GM18505 (cell line): ENCODE results near the gene SNAI3.

ENCODE experiments used
- ATAC-seq: cut with Tn5 transposase; IDR thresholded peaks from one replicate; pipeline ENCODE4 v1.9.1; 2021; ENCODE audit not compliant: unreplicated experiment
- POLR2A ChIP-seq: IDR thresholded peaks from 4 replicates; pipeline ENCODE4 v1.6.1; 2011; ENCODE audit warnings: borderline replicate concordance; ENCODE audit not compliant: insufficient read depth, insufficient read length; ENCODE audit errors: extremely low read depth

The SNAI3 gene

DNA sequence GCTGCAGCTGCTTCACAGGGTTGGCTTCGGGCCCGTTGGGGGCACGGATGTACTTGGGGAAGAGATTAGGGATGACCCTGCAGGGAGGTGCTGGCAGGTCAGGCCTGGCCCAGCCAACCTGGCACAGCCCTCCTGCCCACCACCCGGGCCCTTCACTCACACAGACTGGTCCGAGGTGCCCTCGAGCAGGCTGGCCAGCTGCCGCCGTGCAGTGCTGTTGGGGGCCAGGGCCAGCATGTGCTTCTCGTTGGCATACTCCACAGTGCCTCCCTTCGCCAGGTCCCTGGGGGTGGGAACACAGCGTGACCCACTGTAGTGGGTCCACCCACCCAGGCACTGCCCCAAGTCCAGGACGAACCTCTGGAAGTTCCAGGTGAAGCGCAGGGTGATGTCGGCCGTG lies 29.9 kb upstream of the SNAI3 start:
- TF ChIP-seq POLR2A: no peak

DNA sequence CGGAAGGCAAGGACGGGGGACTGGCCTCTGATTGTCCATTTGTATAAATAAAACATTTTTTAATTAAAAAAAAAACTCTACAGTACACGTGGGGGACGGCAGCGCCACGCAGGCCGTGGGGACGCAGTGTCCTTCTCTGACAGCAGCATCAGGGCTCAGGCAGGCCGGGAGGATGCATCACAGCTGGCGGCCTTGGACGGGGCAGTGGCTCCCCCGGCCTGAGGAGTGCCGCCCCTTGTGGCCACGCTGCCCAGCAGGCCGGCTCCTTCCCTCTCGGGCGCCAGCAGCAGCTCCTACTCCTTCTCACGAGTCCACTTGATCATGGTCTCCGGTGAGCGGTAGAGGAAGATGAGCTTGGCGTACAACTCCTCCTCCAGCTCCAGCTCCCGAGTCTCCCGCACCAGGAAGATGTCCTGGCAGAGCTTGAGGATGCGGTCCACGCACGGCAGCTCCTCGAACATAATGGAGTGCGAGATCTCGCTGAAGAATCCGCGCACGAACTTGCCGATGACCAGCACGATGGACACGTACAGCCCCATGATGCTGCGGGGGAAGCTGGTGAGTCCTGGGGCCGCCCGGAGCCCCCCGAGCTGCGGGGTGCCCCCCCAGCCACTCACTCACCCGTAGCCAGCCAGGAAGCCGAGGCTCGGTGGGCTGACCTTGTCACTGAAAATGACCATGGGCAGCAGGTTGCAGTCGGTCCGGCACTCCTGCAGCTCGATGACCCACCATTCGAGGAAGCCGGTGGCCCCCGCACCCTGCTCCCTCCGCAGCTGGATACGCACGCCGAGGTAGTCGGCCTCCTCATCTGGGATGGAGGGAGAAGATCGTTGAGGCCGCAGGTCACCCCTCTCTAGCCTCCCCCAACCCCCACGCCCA lies 29.2 kb upstream of the SNAI3 start:
- no peak for TF ChIP-seq POLR2A

More for the DNA sequence above, 29.9 kb upstream of the SNAI3 start:
- ATAC-seq: no peak

GRCh38 chr16:88714420-88715302 lies 28.4 kb upstream of the SNAI3 start:
- ATAC-seq: no peak
- no peak for TF ChIP-seq POLR2A

More for the DNA sequence above, 29.2 kb upstream of the SNAI3 start:
- ATAC-seq: no peak

GRCh38 chr16:88713568-88714419 lies 27.5 kb upstream of the SNAI3 start:
- ATAC-seq: no peak

DNA sequence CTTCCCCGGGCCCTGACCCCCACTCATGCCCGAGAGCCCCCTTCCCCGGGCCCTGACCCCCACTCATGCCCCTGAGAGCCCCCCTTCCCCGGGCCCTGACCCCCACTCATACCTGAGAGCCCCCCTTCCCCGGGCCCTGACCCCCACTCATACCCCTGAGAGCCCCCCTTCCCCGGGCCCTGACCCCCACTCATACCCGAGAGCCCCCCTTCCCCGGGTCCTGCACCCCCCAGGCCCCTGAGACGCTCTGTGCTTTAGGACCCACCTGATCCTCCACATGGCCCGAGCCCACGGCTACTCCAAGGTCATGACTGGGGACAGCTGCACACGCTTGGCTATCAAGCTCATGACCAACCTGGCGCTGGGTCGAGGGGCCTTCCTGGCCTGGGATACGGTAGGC lies 26.7 kb upstream of the SNAI3 start:
- no peak for TF ChIP-seq POLR2A
- ATAC-seq: no peak

More at GRCh38 chr16:88713568-88714419, 27.5 kb upstream of the SNAI3 start:
- TF ChIP-seq POLR2A: no peak

- no peak for TF ChIP-seq POLR2A
- ATAC-seq: no peak
Observed at GRCh38 chr16:88712362-88712979, 26.2 kb upstream of the SNAI3 start.

GRCh38 chr16:88711750-88712340 lies 25.5 kb upstream of the SNAI3 start:
- TF ChIP-seq POLR2A: no peak
- no peak for ATAC-seq

- TF ChIP-seq POLR2A: no peak
- ATAC-seq: no peak
Observed at GRCh38 chr16:88710556-88710955, 24.2 kb upstream of the SNAI3 start.

DNA sequence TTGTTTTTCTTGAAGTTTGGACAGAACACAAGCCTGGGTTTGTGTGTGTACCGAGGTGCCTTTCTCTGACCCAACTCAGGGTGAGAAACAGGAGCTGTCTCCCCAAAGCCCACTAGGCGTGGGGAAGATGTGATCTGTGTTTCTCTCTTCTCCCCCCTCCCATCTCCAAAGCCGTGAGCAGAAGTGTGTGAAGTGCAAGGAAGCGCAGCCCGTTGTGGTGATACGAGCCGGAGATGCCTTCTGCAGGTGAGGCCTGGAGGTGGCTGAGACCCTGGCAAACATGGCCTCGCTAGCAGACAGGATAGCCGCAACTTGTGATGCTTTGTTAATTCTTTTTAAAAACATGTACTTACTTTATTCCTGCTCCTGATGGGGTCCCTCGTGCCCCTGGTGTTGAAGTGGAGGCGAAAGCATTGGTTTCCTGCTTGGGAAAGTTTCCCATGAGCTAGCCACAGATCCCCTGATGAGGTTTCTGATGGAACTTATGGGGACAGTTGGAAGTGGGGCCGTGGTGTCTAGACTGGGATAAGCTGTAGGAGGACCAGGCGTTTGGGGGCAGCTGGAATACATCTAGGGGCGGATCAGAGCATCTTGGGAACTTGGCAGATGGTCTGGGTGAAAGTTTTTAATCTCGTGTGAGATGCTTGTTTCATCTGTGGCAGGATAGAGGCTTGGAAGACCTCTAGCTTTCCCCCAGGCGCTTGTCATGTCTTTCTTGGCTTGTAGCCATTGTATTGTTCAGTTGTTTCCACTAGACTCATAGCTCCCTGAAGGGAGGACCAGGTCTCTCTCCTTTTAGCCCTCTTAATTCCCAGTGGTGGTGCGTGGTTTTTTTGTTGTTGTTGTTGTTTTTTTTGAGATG lies 20.9 kb upstream of the SNAI3 start:
- ATAC-seq: no peak
- no peak for TF ChIP-seq POLR2A

DNA sequence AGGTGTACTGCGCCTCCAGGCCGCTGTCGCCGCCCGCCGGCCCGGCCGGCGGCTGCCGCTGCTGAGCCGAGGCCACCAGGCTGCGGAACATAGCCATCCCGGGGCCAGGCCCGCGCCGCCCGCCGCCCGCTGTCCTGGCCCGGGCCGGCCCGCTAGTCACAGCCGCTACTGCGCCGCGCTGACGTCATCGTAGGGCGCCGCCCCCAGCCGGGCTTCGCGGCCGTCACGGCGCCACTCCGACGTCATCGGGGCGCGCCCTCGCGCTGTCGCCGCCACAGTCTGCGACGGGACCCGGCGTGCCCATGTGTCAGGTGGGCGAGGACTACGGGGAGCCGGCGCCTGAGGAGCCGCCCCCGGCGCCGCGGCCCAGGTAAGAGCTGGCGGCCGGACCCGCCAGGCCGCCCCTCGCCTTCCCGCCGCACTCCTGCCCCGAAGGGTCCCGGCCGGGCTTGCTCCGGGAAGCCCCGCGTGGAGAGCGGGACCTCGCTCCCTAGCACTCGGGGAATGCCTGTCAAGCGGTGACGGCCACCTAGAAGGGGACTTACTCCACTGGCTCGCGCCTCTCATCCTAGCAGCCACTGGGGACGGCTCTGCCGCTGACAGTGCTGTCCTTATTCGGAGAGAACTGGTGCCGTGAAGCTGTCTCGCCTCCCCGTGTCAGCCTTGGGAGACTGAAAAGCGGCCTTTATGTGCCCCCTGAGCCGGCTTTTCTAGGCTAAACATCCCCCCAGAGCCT lies 20.1 kb upstream of the SNAI3 start, which contains the start of the genes CTU2 and RNF166:
Gene CTU2, plus strand, starts transcription at position 275 of the 736 bp plus-strand sequence. Its CDS starts 28 bp downstream, at position 303.
Gene RNF166, minus strand, starts transcription at position 180 of the 736 bp plus-strand sequence. Its CDS starts 83 bp downstream, at position 97.
- TF ChIP-seq POLR2A: peak; percentile 70
- peak; percentile 62 for ATAC-seq
